CD14-positive monocyte (primary cell): ENCODE measurements around the gene MAP7. TPM values are rescaled to one million over a fixed set of nuclear protein-coding genes. Genes with fewer than 3 reads are reported as not detected.

Experiments
- DNase-seq, 3 donors: peaks; one replicate each; pipeline ENCODE4 v3.0.0-alpha.2; 2011 to 2022
- H2AFZ ChIP-seq: 2 replicates; pipeline ENCODE4 v1.6.0; 2012; ENCODE audit warnings: mild to moderate bottlenecking, low read depth, low read length, inconsistent platforms; ENCODE audit not compliant: insufficient read depth, poor library complexity, severe bottlenecking
- H3K27ac ChIP-seq, 2 donors: 1 replicate in 1 of 2; 2 replicates in 1 of 2; pipeline ENCODE4 v1.5.1; 2012 to 2013; ENCODE audit warnings: low read length in 2 of 2, control low read depth in 1 of 2, inconsistent platforms in 1 of 2, low read depth in 1 of 2, mild to moderate bottlenecking in 1 of 2
- H3K27me3 ChIP-seq, 2 donors: one replicate each; pipeline versions ENCODE4 v1.6.0 to v1.6.1; 2011 to 2013; ENCODE audit warnings: low read length in 2 of 2; ENCODE audit not compliant: control insufficient read depth in 2 of 2, insufficient read depth in 2 of 2
- H3K36me3 ChIP-seq, 2 donors: replicated peaks in 1 of 2; 1 replicate in 1 of 2; 2 replicates in 1 of 2; pipeline versions ENCODE4 v1.5.1 to v1.6.1; 2012 to 2013; ENCODE audit warnings: low read length in 2 of 2, control low read depth in 1 of 2, inconsistent platforms in 1 of 2, mild to moderate bottlenecking in 1 of 2; ENCODE audit not compliant: insufficient read depth in 2 of 2, control insufficient read depth in 1 of 2
- H3K4me1 ChIP-seq, 2 donors: 1 replicate in 1 of 2; 2 replicates in 1 of 2; pipeline versions ENCODE4 v1.5.1 to v1.6.1; 2012 to 2013; ENCODE audit warnings: low read length in 2 of 2, control low read depth in 1 of 2, inconsistent platforms in 1 of 2, mild to moderate bottlenecking in 1 of 2, moderate library complexity in 1 of 2; ENCODE audit not compliant: insufficient read depth in 2 of 2, control insufficient read depth in 1 of 2
- H3K4me2 ChIP-seq: replicated peaks from 2 replicates; pipeline ENCODE3; 2012; ENCODE audit warnings: low read length, moderate library complexity, mild to moderate bottlenecking; ENCODE audit not compliant: poor library complexity, severe bottlenecking; ENCODE audit errors: extremely low read depth
- H3K4me3 ChIP-seq, 3 experiments: fragments of 200-600 bp in 1 of 3; sonication (generic) in 1 of 3; replicated peaks in 1 of 3; 1 replicate in 2 of 3; 2 replicates in 1 of 3; pipeline ENCODE4 v1.5.1; 2011 to 2013; ENCODE audit warnings: low read length in 3 of 3, mild to moderate bottlenecking in 3 of 3, control low read depth in 2 of 3, low read depth in 2 of 3, inconsistent platforms in 1 of 3, moderate library complexity in 1 of 3
- H3K79me2 ChIP-seq: 2 replicates; pipeline ENCODE4 v1.6.0; 2012; ENCODE audit warnings: mild to moderate bottlenecking, control low read depth, inconsistent platforms, low read length, moderate library complexity; ENCODE audit not compliant: insufficient read depth
- H3K9ac ChIP-seq: 2 replicates; pipeline ENCODE4 v1.6.0; 2017; ENCODE audit warnings: low read length, mild to moderate bottlenecking; ENCODE audit not compliant: insufficient read depth, poor library complexity, severe bottlenecking
- H3K9me3 ChIP-seq, 2 donors: replicated peaks in 1 of 2; 1 replicate in 1 of 2; 2 replicates in 1 of 2; pipeline versions ENCODE4 v1.5.1 to v1.6.1; 2012 to 2013; ENCODE audit warnings: low read length in 2 of 2, control low read depth in 1 of 2; ENCODE audit not compliant: control insufficient read depth in 1 of 2, insufficient read depth in 1 of 2
- H4K20me1 ChIP-seq: 2 replicates; pipeline ENCODE4 v1.6.0; 2012; ENCODE audit warnings: mild to moderate bottlenecking, low read length, control low read depth, moderate library complexity; ENCODE audit not compliant: insufficient read depth
- H3K27ac Mint-ChIP-seq, 7 donors: one replicate each; pipeline ENCODE4 v1.8.0; 2020; ENCODE audit warnings: mild to moderate bottlenecking in 7 of 7, mixed read lengths in 7 of 7, moderate library complexity in 6 of 7, inconsistent platforms in 2 of 7
- H3K27me3 Mint-ChIP-seq, 3 donors: one replicate each; pipeline ENCODE4 v1.8.0; 2021 to 2022; ENCODE audit warnings: low read depth in 3 of 3, mild to moderate bottlenecking in 3 of 3, mixed read lengths in 3 of 3, moderate library complexity in 3 of 3, inconsistent platforms in 1 of 3
- H3K36me3 Mint-ChIP-seq, 2 donors: one replicate each; pipeline ENCODE4 v1.8.0; 2020; ENCODE audit warnings: mixed read lengths in 2 of 2, inconsistent platforms in 1 of 2, mild to moderate bottlenecking in 1 of 2
- H3K4me1 Mint-ChIP-seq: one replicate; pipeline ENCODE4 v1.8.0; 2020; ENCODE audit warnings: mild to moderate bottlenecking, mixed read lengths
- H3K4me3 Mint-ChIP-seq, 2 donors: one replicate each; pipeline ENCODE4 v1.8.0; 2020; ENCODE audit warnings: mild to moderate bottlenecking in 2 of 2, mixed read lengths in 2 of 2, moderate library complexity in 1 of 2
- H3K9me3 Mint-ChIP-seq, 7 donors: one replicate each; pipeline ENCODE4 v1.8.0; 2020 to 2022; ENCODE audit warnings: mixed read lengths in 7 of 7, mild to moderate bottlenecking in 6 of 7, moderate library complexity in 6 of 7, inconsistent platforms in 2 of 7
- WGBS: methylation state at CpG from one replicate; pipeline ENCODE4 v1.1.5; 2013; ENCODE audit warnings: missing lambda C conversion rate; ENCODE audit not compliant: insufficient coverage; 5-methylcytosine and 5-hydroxymethylcytosine counted together
- intact Hi-C, 2 donors: fragments of 100-400 bp; cut with micrococcal nuclease; formaldehyde crosslinking; loops; one replicate each; pipeline versions ENCODE4 v1.15.0 to v1.15.1; 2023
- polyA plus RNA-seq, 3 donors: library from polyadenylated mRNA; depleted of rRNA in 1 of 3; unstranded in 2 of 3; stranded (reverse) in 1 of 3; fragments of 300-500 nt in 2 of 3; fragments of >200 nt in 1 of 3; fragmentation: Illumina TruSeq in 2 of 3; gene quantifications; 1 replicate in 2 of 3; 2 replicates in 1 of 3; pipeline ENCODE4 v1.2.3, GENCODE V29; 2012 to 2021
- TF ChIP-seq, protein P1 (sequence below): fragments of 200-600 bp; IDR thresholded peaks from one replicate; pipeline ENCODE4 v1.8.0; 2022; ENCODE audit warnings: antibody characterized with exemption, mild to moderate bottlenecking

Gene MAP7
- polyA plus RNA-seq, 3 donors = 0.67 to 1.6 (median 1.2) TPM

DNA sequence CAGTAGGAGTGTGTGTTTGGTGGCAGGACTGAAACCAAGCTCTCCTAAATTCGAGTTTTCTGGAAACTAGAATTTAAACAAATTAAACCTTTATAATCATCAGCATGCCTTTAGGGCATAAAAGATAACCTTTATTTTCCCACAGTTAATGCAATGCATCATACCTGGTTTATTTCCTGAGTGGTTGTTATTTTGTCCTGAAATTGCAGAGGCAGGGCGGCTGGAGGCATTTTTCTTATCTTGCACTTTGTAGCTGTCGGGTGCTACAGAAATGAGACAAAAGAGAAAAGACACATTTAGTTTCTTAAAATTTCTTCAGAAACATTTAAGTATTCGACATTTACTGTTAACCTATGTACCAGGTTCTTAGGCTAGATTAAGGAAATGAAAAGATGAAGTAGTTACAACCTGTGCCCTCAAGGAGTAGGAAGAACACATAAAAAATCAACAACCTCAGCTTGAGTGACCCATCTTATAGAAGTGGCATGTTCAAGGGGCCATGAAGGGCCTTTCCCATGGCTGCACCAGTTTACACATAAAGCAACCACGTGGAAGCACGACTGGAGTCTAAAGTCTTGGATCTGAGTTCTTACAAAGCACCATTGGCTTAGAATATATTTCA lies 128.6 kb downstream of the MAP7 start:
- 100% methylated on average over 1 of the region's 6 CpGs for WGBS
- DNase-seq = no peak
- Histone ChIP-seq H3K9ac (no peak overlapping the region), H4K20me1 (no peaks in the 10 kb centered on the region), H3K9me3 (no peaks in the 10 kb centered on the region), H3K4me2 (no peak overlapping the region), H3K4me1 (no peaks in the 10 kb centered on the region), H3K79me2 (no peaks in the 10 kb centered on the region), H3K4me3 (no peak overlapping the region), H3K36me3 (no peaks in the 10 kb centered on the region), H3K27ac (no peak overlapping the region), H3K27me3 (no peaks in the 10 kb centered on the region), H2AFZ (no peak overlapping the region)
- no peaks in the 10 kb centered on the region for H3K4me1 Mint-ChIP-seq
- H3K4me3 Mint-ChIP-seq = no peak overlapping the region
- intact Hi-C loops = no loop called here
- H3K36me3 Mint-ChIP-seq = no peaks in the 10 kb centered on the region
- no peak overlapping the region for H3K27ac Mint-ChIP-seq
- TF ChIP-seq, protein P1, sequence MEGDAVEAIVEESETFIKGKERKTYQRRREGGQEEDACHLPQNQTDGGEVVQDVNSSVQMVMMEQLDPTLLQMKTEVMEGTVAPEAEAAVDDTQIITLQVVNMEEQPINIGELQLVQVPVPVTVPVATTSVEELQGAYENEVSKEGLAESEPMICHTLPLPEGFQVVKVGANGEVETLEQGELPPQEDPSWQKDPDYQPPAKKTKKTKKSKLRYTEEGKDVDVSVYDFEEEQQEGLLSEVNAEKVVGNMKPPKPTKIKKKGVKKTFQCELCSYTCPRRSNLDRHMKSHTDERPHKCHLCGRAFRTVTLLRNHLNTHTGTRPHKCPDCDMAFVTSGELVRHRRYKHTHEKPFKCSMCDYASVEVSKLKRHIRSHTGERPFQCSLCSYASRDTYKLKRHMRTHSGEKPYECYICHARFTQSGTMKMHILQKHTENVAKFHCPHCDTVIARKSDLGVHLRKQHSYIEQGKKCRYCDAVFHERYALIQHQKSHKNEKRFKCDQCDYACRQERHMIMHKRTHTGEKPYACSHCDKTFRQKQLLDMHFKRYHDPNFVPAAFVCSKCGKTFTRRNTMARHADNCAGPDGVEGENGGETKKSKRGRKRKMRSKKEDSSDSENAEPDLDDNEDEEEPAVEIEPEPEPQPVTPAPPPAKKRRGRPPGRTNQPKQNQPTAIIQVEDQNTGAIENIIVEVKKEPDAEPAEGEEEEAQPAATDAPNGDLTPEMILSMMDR = no peak
- no peaks in the 10 kb centered on the region for H3K9me3 Mint-ChIP-seq
- H3K27me3 Mint-ChIP-seq = no peaks in the 10 kb centered on the region

DNA sequence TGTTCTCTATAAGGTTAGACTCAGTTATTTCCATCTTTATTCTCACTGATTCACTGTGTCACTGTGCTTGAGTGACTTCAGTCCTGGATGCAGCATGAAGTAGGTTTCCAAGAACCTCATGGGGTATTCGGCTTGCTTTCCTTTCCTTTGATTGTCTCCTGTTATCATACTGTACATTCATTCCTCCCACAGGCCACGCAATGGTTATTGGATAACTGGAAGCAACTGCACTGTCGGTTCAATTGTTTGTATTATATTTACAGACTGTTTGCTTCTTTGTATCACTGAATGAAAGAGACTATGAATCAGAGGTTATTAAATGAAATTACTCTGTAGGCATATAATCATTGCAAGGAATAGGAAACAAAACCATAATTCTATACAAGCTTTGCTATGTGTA lies 129.4 kb downstream of the MAP7 start:
- WGBS = no CpG with 5 or more reads among the region's 3 CpGs
- no peaks in the 10 kb centered on the region for H3K27me3 Mint-ChIP-seq

More for the DNA sequence above, 129.4 kb downstream of the MAP7 start:
- Histone ChIP-seq H3K79me2 (no peaks in the 10 kb centered on the region), H3K9me3 (no peaks in the 10 kb centered on the region), H4K20me1 (no peaks in the 10 kb centered on the region), H3K9ac (no peak overlapping the region), H3K4me3 (no peak overlapping the region), H3K4me2 (no peak overlapping the region), H3K27ac (no peak overlapping the region), H2AFZ (no peak overlapping the region), H3K4me1 (peaks cover 2% of the 10 kb centered on the region in 2 donors), H3K27me3 (no peaks in the 10 kb centered on the region), H3K36me3 (no peaks in the 10 kb centered on the region)
- no peak overlapping the region for H3K4me3 Mint-ChIP-seq
- H3K4me1 Mint-ChIP-seq = peaks cover 2% of the 10 kb centered on the region
- TF ChIP-seq, protein P1 = no peak
- intact Hi-C loops = no loop called here
- no peak for DNase-seq
- no peak overlapping the region for H3K27ac Mint-ChIP-seq
- no peaks in the 10 kb centered on the region for H3K9me3 Mint-ChIP-seq
- H3K36me3 Mint-ChIP-seq = no peaks in the 10 kb centered on the region
